GM20000 (cell line): ENCODE data around the gene SCGB1C1.
A peak's percentile ranks its signal among the peaks of the same experiment; 100 is the strongest.

Experiments
- DNase-seq: peaks from one replicate; pipeline ENCODE4 v3.0.0; 2012; ENCODE audit warnings: low spot score
- CTCF ChIP-seq: IDR thresholded peaks from 2 replicates; pipeline ENCODE4 v1.5.1; 2012; ENCODE audit warnings: mild to moderate bottlenecking, control low read depth; ENCODE audit errors: extremely low read depth, missing control alignments

SCGB1C1 gene

GRCh38 chr11:207863-208180 is 14.9 kb downstream of the SCGB1C1 start:
- no peak for TF ChIP-seq CTCF
- DNase-seq, result peak; percentile 54

GRCh38 chr11:208181-208916 is 15.5 kb downstream of the SCGB1C1 start:
- TF ChIP-seq CTCF, result no peak
- peak; percentile 97 for DNase-seq

- no peak for DNase-seq
- TF ChIP-seq CTCF, result no peak
Measured at GRCh38 chr11:208917-209260, 16.0 kb downstream of the SCGB1C1 start.

GRCh38 chr11:209275-210121 is 16.6 kb downstream of the SCGB1C1 start:
- no peak for DNase-seq
- TF ChIP-seq CTCF, result no peak

- DNase-seq, result no peak
- TF ChIP-seq CTCF, result no peak
Measured at GRCh38 chr11:210122-210802, 17.4 kb downstream of the SCGB1C1 start.

GRCh38 chr11:210803-211180 is 17.9 kb downstream of the SCGB1C1 start:
- no peak for TF ChIP-seq CTCF
- no peak for DNase-seq

GRCh38 chr11:211295-211694 is 18.4 kb downstream of the SCGB1C1 start:
- TF ChIP-seq CTCF, result no peak
- no peak for DNase-seq
